HG03565 (cell line): ENCODE data around the gene LYRM4.

ENCODE experiments used
- ATAC-seq: cut with Tn5 transposase; IDR thresholded peaks from one replicate; pipeline ENCODE4 v1.9.1; 2021; ENCODE audit warnings: mild to moderate bottlenecking, moderate library complexity; ENCODE audit not compliant: unreplicated experiment

LYRM4 gene

GRCh38 chr6:5247201-5247600 lies 13.5 kb downstream of the LYRM4 start:
- ATAC-seq, result no peak

- no peak for ATAC-seq
Measured at GRCh38 chr6:5246141-5247097, 14.3 kb downstream of the LYRM4 start.

- ATAC-seq, result no peak
Measured at GRCh38 chr6:5243069-5243468, 17.7 kb downstream of the LYRM4 start.

GRCh38 chr6:5241252-5241651 lies 19.5 kb downstream of the LYRM4 start:
- no peak for ATAC-seq

GRCh38 chr6:5238336-5238735 lies 22.4 kb downstream of the LYRM4 start:
- no peak for ATAC-seq

GRCh38 chr6:5237805-5238204 lies 22.9 kb downstream of the LYRM4 start:
- no peak for ATAC-seq

- ATAC-seq, result no peak
Measured at GRCh38 chr6:5235830-5236229, 24.9 kb downstream of the LYRM4 start.

GRCh38 chr6:5234874-5235273 lies 25.9 kb downstream of the LYRM4 start:
- ATAC-seq, result no peak

- ATAC-seq, result no peak
Measured at GRCh38 chr6:5231289-5231688, 29.5 kb downstream of the LYRM4 start.

GRCh38 chr6:5230081-5230480 lies 30.7 kb downstream of the LYRM4 start:
- ATAC-seq, result no peak

- no peak for ATAC-seq
Measured at GRCh38 chr6:5229356-5229755, 31.4 kb downstream of the LYRM4 start.

GRCh38 chr6:5223309-5223708 lies 37.4 kb downstream of the LYRM4 start:
- ATAC-seq, result no peak

GRCh38 chr6:5220443-5220842 lies 40.3 kb downstream of the LYRM4 start:
- ATAC-seq, result no peak

GRCh38 chr6:5219011-5219691 lies 41.6 kb downstream of the LYRM4 start:
- ATAC-seq, result no peak

- ATAC-seq, result no peak
Measured at GRCh38 chr6:5217356-5217755, 43.4 kb downstream of the LYRM4 start.

- ATAC-seq, result no peak
Measured at GRCh38 chr6:5215799-5216198, 45.0 kb downstream of the LYRM4 start.

- no peak for ATAC-seq
Measured at GRCh38 chr6:5215159-5215558, 45.6 kb downstream of the LYRM4 start.

- no peak for ATAC-seq
Measured at GRCh38 chr6:5214570-5215052, 46.1 kb downstream of the LYRM4 start.

GRCh38 chr6:5213836-5214235 lies 46.9 kb downstream of the LYRM4 start:
- ATAC-seq, result no peak

GRCh38 chr6:5211492-5211891 lies 49.3 kb downstream of the LYRM4 start:
- no peak for ATAC-seq

GRCh38 chr6:5208471-5208971 lies 52.2 kb downstream of the LYRM4 start:
- no peak for ATAC-seq

GRCh38 chr6:5208057-5208456 lies 52.7 kb downstream of the LYRM4 start:
- no peak for ATAC-seq
